ENCODE measurements around the gene GP9.

GRCh38 chr3:129081503-129081902, 20.9 kb downstream of the GP9 start:
- TF ChIP-seq ZNF70 (CRISPR knock-in tag; IDR thresholded peaks at IDR 0.05) = no peak
- no peak for TF ChIP-seq TSHZ2 (CRISPR knock-in tag; IDR thresholded peaks at IDR 0.05)
- no peak for TF ChIP-seq PATZ1 (CRISPR knock-in tag; IDR thresholded peaks at IDR 0.05; ENCODE audit: borderline replicate concordance)
- no peak for TF ChIP-seq ZFP30 (CRISPR knock-in tag; IDR thresholded peaks at IDR 0.05)
- no peak for TF ChIP-seq ISL1 (CRISPR knock-in tag; IDR thresholded peaks at IDR 0.05)
- no peak for TF ChIP-seq POU6F1 (CRISPR knock-in tag; IDR thresholded peaks at IDR 0.05; ENCODE audit: borderline replicate concordance, low read depth)
- no peak for TF ChIP-seq TOX (CRISPR knock-in tag; IDR thresholded peaks at IDR 0.05; ENCODE audit: borderline replicate concordance)
- TF ChIP-seq ZNF565 (CRISPR knock-in tag; conservative IDR thresholded peaks at IDR 0.05; ENCODE audit: low read depth) = no peak
- no peak for TF ChIP-seq ZNF8 (CRISPR knock-in tag; IDR thresholded peaks at IDR 0.05)
- no peak for TF ChIP-seq SNAI2 (CRISPR knock-in tag; IDR thresholded peaks at IDR 0.05)
- TF ChIP-seq ZFP3 (CRISPR knock-in tag; IDR thresholded peaks at IDR 0.05) = no peak

Data from SK-N-SH treated with all-trans-retinoic acid at 6 μM for 48 hours (cell line).